Activated CD4-positive, alpha-beta T cell treated with anti-CD3 and anti-CD28 coated beads, Interleukin-2, Interleukin-6, amounts not matched to agents 100 ng/mL and 50 ng/mL, durations not matched to agents 16 hours and 8 hours (primary cell): ENCODE data around the gene HTRA1.
A peak's percentile ranks its signal among the peaks of the same experiment; 100 is the strongest.

Source experiments
- DNase-seq: peaks from one replicate; pipeline ENCODE4 v3.0.0-alpha.2; 2020

HTRA1 gene

GRCh38 chr10:122455376-122456079 is 5.8 kb upstream of the HTRA1 start:
- no peak for DNase-seq

DNA sequence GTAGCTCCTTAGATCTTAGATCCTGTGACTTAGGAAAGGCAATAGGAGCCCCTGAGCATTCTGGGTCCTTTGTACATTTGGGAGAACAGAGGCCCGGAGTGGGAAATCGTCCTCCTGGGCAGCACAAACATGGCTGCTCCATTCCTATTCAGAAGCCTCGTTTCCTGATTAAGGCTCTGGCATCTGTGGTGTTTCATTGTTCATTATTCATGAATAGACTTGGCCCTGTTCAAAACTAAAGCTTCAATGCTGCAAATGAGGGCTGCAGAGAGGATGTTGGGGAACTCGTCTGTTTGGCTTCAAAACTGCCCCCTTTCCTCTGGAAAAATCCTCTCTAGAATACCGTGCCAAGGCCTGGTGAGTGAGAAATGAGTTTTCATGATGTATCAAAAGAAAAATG is 3.4 kb upstream of the HTRA1 start:
- no peak for DNase-seq

GRCh38 chr10:122458693-122459092 is 2.7 kb upstream of the HTRA1 start:
- DNase-seq, result no peak

- DNase-seq, result no peak
These were observed 1.6 kb upstream of the HTRA1 start for GRCh38 chr10:122459561-122460273.

GRCh38 chr10:122460891-122461293 is 461 bp upstream of the HTRA1 start:
- no peak for DNase-seq

DNA sequence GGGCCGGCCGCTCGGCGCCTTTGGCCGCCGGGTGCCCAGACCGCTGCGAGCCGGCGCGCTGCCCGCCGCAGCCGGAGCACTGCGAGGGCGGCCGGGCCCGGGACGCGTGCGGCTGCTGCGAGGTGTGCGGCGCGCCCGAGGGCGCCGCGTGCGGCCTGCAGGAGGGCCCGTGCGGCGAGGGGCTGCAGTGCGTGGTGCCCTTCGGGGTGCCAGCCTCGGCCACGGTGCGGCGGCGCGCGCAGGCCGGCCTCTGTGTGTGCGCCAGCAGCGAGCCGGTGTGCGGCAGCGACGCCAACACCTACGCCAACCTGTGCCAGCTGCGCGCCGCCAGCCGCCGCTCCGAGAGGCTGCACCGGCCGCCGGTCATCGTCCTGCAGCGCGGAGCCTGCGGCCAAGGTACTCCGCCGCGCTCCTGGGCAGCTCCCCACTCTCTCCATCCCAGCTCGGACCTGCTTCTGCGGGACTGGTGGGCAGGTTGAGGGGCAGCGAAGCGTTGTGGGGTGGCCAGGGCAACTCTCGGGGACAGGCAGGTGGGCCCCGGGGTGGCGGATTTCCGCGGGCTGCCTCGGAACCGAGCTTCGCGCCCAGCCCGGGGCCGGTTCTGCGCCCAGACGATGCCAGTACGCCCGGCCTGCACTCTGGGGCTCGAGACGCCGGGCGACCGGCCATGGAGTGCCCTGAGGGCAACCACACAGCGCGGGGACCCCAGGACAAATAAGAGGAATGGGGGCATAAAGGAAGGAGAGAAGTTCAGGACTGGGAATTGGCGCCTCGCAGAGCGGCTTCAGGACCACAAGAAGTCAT is 578 bp downstream of the HTRA1 start:
- DNase-seq, result no peak

DNA sequence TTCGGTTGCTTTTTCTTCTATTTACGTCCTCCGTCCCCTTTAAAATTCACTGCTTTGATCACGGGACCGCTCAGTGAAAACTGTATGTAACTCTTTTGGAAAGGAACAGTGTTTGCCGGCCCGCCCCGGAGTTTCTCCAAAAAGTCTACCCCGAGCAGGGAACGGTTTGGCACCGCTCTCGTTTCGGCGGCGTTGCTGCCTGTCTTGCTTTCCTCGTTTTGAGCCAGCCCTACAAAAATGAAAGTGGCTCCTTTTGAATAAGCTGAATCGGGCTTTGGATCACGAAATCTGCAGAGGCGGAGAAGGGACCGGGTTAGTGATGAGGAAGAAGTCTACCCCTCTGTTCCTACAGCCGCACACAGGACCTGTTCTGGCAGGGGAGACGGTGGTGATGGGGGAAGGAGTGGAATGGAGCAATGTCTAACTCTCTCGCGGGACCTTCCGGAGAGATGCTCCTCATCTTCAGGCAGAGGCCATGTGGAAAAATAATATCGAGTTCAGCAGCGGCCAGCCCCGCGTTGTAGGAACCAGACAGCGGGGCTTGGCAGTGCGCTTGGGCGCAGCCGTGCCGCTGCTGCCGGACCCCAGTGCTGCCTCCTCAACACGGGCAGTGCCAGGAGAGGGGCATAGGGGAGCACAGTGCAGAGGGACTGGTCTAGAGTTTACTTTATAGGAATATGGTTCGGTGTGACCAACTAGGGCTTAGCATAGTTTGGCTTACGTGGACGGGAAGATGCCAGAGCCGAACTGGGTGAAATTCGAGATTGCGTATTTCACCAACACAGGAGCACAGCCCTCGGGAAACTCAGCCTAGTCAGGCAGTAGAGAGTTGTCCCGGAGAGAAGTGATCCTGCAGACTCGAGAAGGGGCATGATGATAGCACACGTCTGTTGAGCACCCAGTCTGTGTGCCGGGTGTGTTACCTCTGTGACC is 1.4 kb downstream of the HTRA1 start:
- DNase-seq, result peak; percentile 13

GRCh38 chr10:122463466-122464249 is 2.3 kb downstream of the HTRA1 start:
- no peak for DNase-seq

DNA sequence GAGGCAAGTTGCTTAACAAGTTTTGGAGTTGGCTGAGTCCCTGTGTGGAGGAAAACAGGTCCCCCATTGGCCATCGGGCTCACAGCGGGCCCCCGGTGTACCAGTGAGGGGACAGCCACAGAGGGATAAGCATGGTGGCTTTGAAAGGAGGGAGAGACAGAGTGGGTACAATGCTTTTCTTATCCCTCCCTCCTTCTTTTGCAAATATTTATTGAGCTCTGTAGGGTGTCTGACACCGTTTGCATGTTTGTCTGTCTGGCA is 2.8 kb downstream of the HTRA1 start:
- no peak for DNase-seq

GRCh38 chr10:122464586-122464985 is 3.2 kb downstream of the HTRA1 start:
- DNase-seq, result no peak

- no peak for DNase-seq
These were observed 4.2 kb downstream of the HTRA1 start for GRCh38 chr10:122465401-122466040.

DNA sequence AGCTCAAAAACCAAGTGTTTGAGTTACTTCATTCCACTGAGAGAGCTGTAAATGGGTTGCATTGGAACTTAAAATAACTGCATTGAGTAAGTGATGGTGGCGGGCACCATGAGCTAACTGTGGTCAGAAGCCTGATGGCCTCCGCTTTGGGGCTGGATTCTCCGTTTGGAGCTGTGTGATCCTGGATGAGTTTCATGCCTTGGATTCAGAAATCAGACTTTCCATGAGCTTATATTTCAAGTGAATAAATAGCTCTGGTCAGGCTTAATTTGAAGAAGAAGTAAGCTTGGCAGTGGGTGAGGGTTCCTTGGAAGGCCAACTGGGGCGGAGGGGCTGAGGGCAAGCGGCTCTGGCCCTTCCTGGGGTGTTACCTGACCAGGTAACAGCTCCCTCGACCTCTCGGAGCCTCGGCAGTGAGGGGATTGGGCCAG is 5.6 kb downstream of the HTRA1 start:
- DNase-seq, result no peak

DNA sequence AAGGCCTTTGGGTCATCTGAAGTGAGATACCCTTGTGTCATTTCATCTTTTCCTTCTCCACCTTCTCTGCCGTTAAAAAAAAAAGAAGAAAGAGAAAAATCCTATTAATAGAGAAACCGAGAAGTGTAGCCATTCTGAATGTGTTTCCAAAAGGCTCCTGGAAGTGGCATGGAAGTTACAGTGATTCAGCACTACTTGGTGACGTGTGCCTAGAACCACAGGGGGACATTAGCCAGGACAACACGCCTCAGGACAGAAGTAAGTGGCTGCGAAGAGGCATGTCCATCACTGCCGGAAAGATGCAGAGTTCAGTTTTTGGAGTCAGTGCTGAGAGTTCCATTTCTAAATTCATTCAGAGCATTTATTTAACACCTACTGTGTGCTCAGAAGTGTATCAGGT is 6.3 kb downstream of the HTRA1 start:
- DNase-seq, result no peak

DNA sequence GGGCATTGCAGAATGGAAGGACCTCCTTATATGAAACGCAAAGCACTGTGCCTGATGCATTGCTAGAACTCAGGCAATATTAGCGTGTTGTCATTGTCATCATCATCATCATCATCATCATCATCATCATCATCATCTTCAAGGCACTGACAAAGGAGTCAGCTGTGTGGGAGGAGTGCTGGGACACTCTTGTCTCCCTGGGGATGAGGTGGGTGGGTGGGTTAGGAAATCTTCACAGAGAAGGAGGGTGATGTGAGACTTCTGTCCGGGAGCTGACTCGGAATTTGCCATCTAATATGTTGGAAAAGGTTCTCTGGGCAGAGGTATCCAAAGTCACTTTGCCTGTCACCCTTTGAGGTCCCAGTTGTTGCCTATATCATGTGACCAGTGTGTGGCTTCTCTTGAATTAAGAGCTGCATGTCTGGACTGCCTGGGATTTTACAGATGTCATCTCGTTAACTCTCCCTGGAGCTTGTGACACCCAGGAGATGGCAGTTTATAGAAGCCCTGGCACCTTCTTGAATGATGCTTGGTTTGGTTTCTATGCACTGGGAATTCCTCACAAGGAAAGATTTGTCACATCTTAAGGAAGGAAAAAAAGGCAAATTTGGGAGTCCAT is 7.1 kb downstream of the HTRA1 start:
- no peak for DNase-seq

GRCh38 chr10:122468926-122469781 is 7.8 kb downstream of the HTRA1 start:
- DNase-seq, result no peak

DNA sequence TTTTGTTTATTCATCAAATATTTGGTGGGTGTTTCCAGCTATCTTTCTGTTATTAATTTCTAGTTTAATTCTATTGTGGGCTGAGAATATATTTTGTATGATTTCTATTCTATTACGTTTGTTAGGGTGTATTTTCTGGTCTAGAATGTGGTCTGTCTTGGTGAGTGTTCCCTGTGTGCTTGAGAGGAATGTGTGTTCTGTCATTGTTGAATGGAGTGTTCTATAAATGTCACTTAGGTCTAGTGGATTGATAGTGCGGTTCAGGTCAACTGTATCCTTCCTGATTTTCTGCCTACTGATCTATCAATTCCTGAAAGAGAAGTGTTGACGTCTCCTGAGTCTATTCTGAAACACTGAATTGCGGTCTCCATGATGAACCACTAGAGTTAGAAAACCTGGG is 8.5 kb downstream of the HTRA1 start:
- DNase-seq, result no peak

DNA sequence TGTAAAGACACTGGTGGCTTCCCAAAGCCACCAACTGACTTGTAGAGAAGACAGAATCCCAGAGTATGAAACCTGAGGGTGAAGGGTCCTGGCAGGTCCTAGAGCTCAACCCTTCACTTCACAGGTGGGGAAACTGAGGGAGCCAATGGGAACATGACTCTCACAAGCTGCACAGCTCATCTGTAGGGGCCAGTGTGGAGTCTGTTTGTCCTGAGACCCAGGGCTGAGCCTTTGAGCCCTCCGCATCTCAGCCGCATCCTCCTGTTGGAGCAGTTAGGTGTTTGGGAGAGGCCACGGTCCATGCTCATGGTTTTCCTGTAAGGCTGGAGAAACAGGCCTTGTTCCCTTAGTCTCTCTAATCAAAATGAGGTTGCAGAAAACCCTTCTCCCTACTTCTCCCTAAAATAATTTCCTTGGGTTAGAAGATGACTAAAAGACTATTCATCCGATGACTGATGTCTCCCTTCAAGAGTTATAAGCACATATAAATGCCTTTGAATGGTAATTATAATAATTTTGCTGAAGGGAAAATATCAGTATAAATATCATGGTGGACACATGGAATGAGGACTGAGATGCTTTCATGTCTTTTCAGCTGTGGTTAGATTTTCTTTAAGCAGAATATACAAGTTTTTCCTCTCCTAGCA is 10.3 kb downstream of the HTRA1 start:
- no peak for DNase-seq

GRCh38 chr10:122473116-122473515 is 11.8 kb downstream of the HTRA1 start:
- no peak for DNase-seq

- no peak for DNase-seq
These were observed 12.9 kb downstream of the HTRA1 start for GRCh38 chr10:122474131-122474818.
